ENCODE data around the gene ADSS2.

ADSS2 gene

GRCh38 chr1:244393604-244394176, 58.0 kb downstream of the ADSS2 start:
- H3K36me3 ChIP-seq (ENCODE audit: low read depth) = no peaks in the 10 kb centered on the region
- TF ChIP-seq CTCF (IDR thresholded peaks at IDR 0.05; ENCODE audit: poor library complexity, severe bottlenecking) = no peak
- DNase-seq (ENCODE audit: low spot score) = no peak
- H3K4me3 ChIP-seq (ENCODE audit: severe bottlenecking) = no peak overlapping the region
- no peaks in the 10 kb centered on the region for H3K4me1 ChIP-seq (ENCODE audit: insufficient read depth, poor library complexity, severe bottlenecking)
- H3K27ac ChIP-seq (ENCODE audit: poor library complexity, severe bottlenecking) = no peak overlapping the region
- H3K27me3 ChIP-seq (ENCODE audit: insufficient read depth, poor library complexity, severe bottlenecking) = no peaks in the 10 kb centered on the region
- ATAC-seq (ENCODE audit: low read depth) = no peak
- H3K9me3 ChIP-seq (ENCODE audit: severe bottlenecking) = no peaks in the 10 kb centered on the region

- H3K4me3 ChIP-seq (ENCODE audit: severe bottlenecking) = no peak overlapping the region
- H3K36me3 ChIP-seq (ENCODE audit: low read depth) = no peaks in the 10 kb centered on the region
- no peak overlapping the region for H3K27ac ChIP-seq (ENCODE audit: poor library complexity, severe bottlenecking)
- no peaks in the 10 kb centered on the region for H3K4me1 ChIP-seq (ENCODE audit: insufficient read depth, poor library complexity, severe bottlenecking)
- no peak for DNase-seq (ENCODE audit: low spot score)
- H3K27me3 ChIP-seq (ENCODE audit: insufficient read depth, poor library complexity, severe bottlenecking) = no peaks in the 10 kb centered on the region
- no peaks in the 10 kb centered on the region for H3K9me3 ChIP-seq (ENCODE audit: severe bottlenecking)
- no peak for TF ChIP-seq CTCF (IDR thresholded peaks at IDR 0.05; ENCODE audit: poor library complexity, severe bottlenecking)
- peak; percentile 68 for ATAC-seq (ENCODE audit: low read depth)
Measured at GRCh38 chr1:244391761-244392160, 59.9 kb downstream of the ADSS2 start.

GRCh38 chr1:244388961-244389360, 62.7 kb downstream of the ADSS2 start:
- H3K27me3 ChIP-seq (ENCODE audit: insufficient read depth, poor library complexity, severe bottlenecking) = no peaks in the 10 kb centered on the region
- no peak for ATAC-seq (ENCODE audit: low read depth)
- no peak for DNase-seq (ENCODE audit: low spot score)
- no peak overlapping the region for H3K27ac ChIP-seq (ENCODE audit: poor library complexity, severe bottlenecking)
- TF ChIP-seq CTCF (IDR thresholded peaks at IDR 0.05; ENCODE audit: poor library complexity, severe bottlenecking) = no peak
- no peaks in the 10 kb centered on the region for H3K9me3 ChIP-seq (ENCODE audit: severe bottlenecking)
- H3K4me1 ChIP-seq (ENCODE audit: insufficient read depth, poor library complexity, severe bottlenecking) = no peaks in the 10 kb centered on the region
- no peaks in the 10 kb centered on the region for H3K36me3 ChIP-seq (ENCODE audit: low read depth)
- no peak overlapping the region for H3K4me3 ChIP-seq (ENCODE audit: severe bottlenecking)

GRCh38 chr1:244387415-244387814, 64.3 kb downstream of the ADSS2 start:
- Histone ChIP-seq H3K4me1 (ENCODE audit: insufficient read depth, poor library complexity, severe bottlenecking) (no peaks in the 10 kb centered on the region), H3K4me3 (ENCODE audit: severe bottlenecking) (no peak overlapping the region), H3K27ac (ENCODE audit: poor library complexity, severe bottlenecking) (no peak overlapping the region), H3K27me3 (ENCODE audit: insufficient read depth, poor library complexity, severe bottlenecking) (no peaks in the 10 kb centered on the region), H3K9me3 (ENCODE audit: severe bottlenecking) (no peaks in the 10 kb centered on the region), H3K36me3 (ENCODE audit: low read depth) (no peaks in the 10 kb centered on the region)
- TF ChIP-seq CTCF (IDR thresholded peaks at IDR 0.05; ENCODE audit: poor library complexity, severe bottlenecking) = no peak
- ATAC-seq (ENCODE audit: low read depth) = no peak
- no peak for DNase-seq (ENCODE audit: low spot score)

GRCh38 chr1:244386595-244386994, 65.1 kb downstream of the ADSS2 start:
- DNase-seq (ENCODE audit: low spot score) = no peak
- TF ChIP-seq CTCF (IDR thresholded peaks at IDR 0.05; ENCODE audit: poor library complexity, severe bottlenecking) = no peak
- H3K4me3 ChIP-seq (ENCODE audit: severe bottlenecking) = no peak overlapping the region
- no peak overlapping the region for H3K27ac ChIP-seq (ENCODE audit: poor library complexity, severe bottlenecking)
- H3K27me3 ChIP-seq (ENCODE audit: insufficient read depth, poor library complexity, severe bottlenecking) = no peaks in the 10 kb centered on the region
- H3K36me3 ChIP-seq (ENCODE audit: low read depth) = no peaks in the 10 kb centered on the region
- no peak for ATAC-seq (ENCODE audit: low read depth)
- H3K9me3 ChIP-seq (ENCODE audit: severe bottlenecking) = no peaks in the 10 kb centered on the region
- H3K4me1 ChIP-seq (ENCODE audit: insufficient read depth, poor library complexity, severe bottlenecking) = peaks cover 6% of the 10 kb centered on the region
